DMS 273 treated with DMSO at 0.1 percent for 48 hours (cell line): ENCODE results near the gene MIB1.
"Not testable (repeated sequence)": the region's sequence is repeated elsewhere in the genome, so short reads cannot be mapped to it uniquely, and the experiment has no call there.

Source experiments
- DNase-seq: peaks from one replicate; lab custom pipeline; 2025; lab: John Stamatoyannopoulos, UW

Gene MIB1

DNA sequence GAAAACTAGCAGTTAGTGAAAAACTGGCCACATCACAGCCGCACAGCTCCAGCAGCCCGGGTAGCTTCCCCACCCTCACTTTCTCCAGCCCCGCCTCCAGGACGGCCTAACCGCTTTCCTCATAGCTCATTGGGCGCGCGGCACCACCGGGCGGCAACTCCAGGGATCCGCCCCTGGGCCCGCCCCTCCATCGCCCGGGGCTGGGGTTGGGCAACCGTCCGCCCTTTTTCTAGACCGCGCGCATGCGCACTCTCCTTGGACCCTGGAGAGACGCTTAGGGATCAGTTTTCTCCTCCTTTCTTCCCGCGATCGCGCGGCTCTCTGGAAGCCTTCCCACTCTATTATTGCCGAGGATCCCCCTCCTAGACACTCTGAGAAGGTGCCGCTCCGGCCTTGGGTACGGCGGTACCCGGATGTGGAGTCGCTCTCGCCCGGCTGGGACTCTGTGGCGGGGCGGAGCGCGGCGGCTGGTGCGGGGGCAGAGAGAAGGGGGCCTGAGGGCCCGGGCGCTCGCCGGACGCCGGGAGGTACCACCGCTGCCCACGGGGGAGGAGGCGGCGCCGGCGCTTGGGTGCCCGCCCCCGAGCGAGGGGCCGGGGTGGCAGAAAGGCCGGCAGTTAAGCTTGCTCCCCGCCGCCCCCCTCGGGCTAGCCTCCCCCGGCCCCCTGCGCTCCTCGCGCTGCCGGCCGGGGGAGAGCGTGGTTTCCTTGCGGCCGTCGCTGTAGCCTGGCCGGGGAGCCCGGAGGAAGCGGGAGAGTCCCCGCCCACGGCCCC is at the start of gene MIB1:
TSS of gene MIB1 (plus strand) at position 255 of the 774 bp plus-strand sequence. CDS start 792 bp downstream, outside the sequence.
- peak; percentile 91 for DNase-seq

- no peak for DNase-seq
These were observed 47.3 kb upstream of the MIB1 start for GRCh38 chr18:21693322-21693721.

GRCh38 chr18:21700528-21701075 is 40.0 kb upstream of the MIB1 start:
- DNase-seq: no peak

- DNase-seq: no peak
These were observed 39.0 kb upstream of the MIB1 start for GRCh38 chr18:21701621-21702020.

DNA sequence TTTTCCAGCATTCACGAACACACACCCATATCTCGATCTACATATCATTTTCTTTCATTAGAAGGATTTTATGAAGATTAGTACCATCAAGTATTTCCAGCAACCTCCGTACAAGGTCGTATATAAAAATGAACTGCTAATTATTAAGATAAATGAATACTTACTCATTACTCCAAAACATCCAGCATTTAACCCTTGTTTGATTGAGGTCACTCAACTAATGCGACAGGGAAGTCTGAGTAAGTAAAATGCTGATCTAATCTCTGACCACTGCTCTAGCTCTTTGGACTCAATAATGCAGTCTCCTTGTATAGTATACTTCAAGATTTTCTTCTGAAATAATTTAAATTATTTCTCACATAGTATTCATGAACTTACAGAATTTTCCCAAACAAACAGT is 38.0 kb upstream of the MIB1 start:
- no peak for DNase-seq

DNA sequence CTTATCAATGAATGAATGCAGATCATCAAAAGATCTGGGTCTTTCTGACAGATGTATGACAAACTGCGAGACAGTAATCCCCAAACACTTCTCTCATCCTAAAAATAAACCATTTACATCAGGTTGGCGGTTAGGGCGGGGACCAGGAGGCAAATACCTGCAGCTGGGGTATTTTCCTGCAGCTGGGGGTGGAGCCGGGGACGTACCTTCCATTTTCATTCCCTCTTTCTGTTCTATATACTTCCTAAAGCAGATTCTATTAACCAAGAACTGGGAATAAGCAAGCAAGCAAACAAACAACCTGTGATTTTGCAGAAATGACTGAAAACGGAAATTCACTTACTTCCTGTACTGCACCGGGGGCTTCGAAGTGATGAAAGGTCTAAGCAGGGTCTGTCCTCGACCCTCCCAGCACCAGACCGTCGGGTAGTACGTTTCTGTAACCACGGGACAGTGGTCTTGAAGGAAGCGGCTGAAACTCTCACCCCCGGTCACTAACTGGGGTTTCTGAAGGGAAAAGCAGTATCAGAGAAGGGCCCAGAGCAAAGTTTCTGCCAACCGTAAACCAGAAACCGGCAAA is 37.3 kb upstream of the MIB1 start:
- DNase-seq: no peak

- peak; percentile 25 for DNase-seq
These were observed 35.8 kb upstream of the MIB1 start, which contains the start of gene ABHD3 for GRCh38 chr18:21704603-21705364. Gene ABHD3, minus strand, starts transcription at chr18:21704774. Its CDS starts 109 bp downstream, at chr18:21704665.

- no peak for DNase-seq
These were observed 34.2 kb upstream of the MIB1 start for GRCh38 chr18:21706386-21706865.

DNA sequence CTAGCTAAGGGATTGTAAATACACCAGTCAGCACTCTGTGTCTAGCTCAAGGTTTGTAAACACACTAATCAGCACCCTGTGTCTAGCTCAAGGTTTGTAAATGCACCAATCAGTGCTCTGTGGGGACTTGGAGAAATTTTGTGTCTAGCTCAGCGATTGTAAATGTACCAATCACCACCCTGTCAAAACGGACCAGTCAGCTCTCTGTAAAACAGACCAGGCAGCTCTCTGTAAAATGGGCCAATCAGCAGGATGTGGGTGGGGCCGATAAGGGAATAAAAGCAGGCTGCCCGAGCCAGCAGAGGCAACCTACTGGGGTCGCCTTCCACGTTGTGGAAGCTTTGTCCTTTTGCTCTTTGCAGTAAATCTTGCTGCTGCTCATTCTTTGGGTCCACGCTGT is 33.5 kb upstream of the MIB1 start:
- DNase-seq: not testable (repeated sequence)

GRCh38 chr18:21714474-21714873 is 26.1 kb upstream of the MIB1 start:
- no peak for DNase-seq

- DNase-seq: no peak
These were observed 17.9 kb upstream of the MIB1 start for GRCh38 chr18:21722687-21723086.

GRCh38 chr18:21725201-21725600 is 15.4 kb upstream of the MIB1 start:
- DNase-seq: no peak

- DNase-seq: no peak
These were observed 12.9 kb upstream of the MIB1 start for GRCh38 chr18:21727702-21728101.

- no peak for DNase-seq
These were observed 7.6 kb upstream of the MIB1 start for GRCh38 chr18:21733011-21733410.

DNA sequence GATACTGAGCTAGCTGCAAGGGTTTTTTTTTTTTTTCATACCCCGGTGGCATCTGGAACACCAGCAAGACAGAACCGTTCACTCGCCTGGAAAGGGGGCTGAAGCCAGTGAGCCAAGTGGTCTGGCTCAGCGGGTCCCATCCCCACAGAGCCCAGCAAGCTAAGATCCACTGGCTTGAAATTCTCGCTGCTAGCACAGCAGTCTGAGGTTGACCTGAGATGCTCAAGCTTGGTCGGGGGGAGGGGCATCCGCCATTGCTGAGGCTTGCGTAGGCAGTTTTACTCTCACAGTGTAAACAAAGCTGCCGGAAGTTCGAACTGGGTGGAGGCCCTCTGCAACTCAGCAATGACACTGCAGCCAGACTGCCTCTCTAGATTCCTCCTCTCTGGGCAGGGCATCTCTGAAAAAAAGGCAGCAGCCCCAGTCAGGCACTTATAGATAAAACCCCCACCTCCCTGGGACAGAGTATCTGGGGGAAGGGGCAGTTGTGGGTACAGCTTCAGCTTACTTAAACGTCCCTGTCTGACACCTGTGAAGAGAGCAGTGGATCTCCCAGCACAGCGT is 5.1 kb upstream of the MIB1 start:
- no peak for DNase-seq

- DNase-seq: not testable (repeated sequence)
These were observed 3.7 kb upstream of the MIB1 start for GRCh38 chr18:21736926-21737325.

DNA sequence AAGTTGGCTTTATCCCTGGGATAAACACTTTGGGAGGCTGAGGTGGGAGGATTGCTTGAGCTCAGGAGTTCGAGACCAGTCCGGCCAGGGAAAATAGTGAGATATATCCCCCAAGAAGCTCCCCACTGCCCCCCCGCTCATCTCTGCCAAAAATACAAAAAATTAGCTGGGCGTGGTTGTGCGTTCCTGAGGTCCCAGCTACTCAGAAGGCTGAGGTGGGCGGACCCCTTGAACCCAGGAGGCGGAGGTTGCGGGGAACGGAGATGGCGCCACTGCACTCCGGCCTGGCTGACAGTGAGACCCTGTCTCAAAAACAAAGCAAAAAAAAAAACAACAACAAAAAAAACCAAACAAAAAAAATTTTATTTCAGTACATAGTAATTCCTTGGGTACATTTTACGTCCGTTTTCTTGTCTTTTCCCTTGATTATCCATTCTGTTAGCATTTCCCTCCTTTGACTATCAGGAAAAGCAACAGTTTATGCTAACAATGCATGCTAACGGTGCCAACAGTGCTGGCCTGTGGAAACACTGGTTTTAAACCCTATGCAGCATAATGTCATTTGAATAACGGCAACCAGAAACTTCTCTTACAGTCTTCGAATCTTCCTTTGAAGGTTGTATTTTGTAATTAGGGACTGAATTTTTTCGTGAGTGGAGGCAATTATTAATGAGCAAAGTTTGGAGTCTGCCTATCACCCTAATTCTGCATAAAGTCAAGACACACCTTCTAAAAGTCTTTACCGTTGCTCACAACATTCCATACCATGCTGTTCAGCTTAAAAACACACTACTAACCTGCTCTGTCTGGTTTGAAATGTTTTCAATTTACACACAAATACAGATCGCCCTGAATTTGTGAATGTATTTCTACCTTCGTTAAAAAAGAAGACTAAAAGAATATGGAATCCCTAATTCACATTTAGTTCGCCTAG is 721 bp upstream of the MIB1 start:
- no peak for DNase-seq

DNA sequence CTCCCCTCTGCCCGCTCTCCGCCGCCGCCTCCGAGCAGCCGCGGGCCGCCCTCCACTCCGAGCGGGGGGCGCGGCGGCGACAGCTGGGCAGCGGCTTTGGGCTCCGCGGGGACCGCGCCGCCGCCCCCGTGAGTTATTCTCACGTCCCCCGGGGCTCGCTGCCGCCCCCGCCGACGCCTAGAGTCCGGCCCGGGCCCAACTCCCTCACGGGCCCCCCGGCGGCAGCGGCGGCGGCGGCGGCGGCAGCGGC is 645 bp downstream of the MIB1 start:
- DNase-seq: peak; percentile 12

- peak; percentile 17 for DNase-seq
These were observed 1.1 kb downstream of the MIB1 start for GRCh38 chr18:21741562-21742314.

DNA sequence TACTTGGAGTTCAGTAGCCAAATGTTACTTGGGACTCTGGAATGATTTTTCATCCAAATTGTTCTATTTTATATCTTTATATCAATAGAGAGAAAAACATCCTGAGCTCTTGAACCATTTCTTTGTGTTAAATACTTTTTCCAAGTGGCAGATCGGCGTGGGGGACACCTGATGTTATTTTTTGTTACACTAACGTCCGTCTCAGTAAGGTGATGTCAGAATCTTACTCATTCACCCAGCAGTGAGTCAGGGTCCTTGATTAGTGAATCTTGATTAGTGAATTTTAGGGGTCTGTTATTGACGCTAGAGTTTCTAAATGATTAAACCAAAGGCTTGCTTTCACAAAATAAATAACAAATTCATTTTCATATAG is 1.7 kb downstream of the MIB1 start:
- DNase-seq: no peak
